Peyer's patch (tissue), 4 donors: ENCODE data around the gene H6PD. TPM values are rescaled to one million over a fixed set of nuclear protein-coding genes. Genes with fewer than 3 reads are reported as not detected.

ENCODE experiments used
- DNase-seq, 3 donors: peaks; one replicate each; pipeline ENCODE4 v3.0.0-alpha.2; 2017 to 2019
- H3K27ac ChIP-seq, 4 donors: fragments of 200-600 bp; sonication (generic); one replicate each; pipeline ENCODE4 v1.5.1; 2016 to 2019
- H3K27me3 ChIP-seq, 2 donors: fragments of 200-600 bp; sonication (generic); one replicate each; pipeline ENCODE4 v1.5.1; 2019
- H3K36me3 ChIP-seq, 3 donors: fragments of 200-600 bp; sonication (generic); one replicate each; pipeline ENCODE4 v1.5.1; 2016 to 2019
- H3K4me1 ChIP-seq, 4 donors: fragments of 200-600 bp; sonication (generic); one replicate each; pipeline ENCODE4 v1.5.1; 2016 to 2019
- H3K4me3 ChIP-seq, 4 donors: fragments of 200-600 bp; sonication (generic); 1 replicate in 3 of 4; 2 replicates in 1 of 4; pipeline ENCODE4 v1.5.1; 2016 to 2019; ENCODE audit warnings: mild to moderate bottlenecking in 1 of 4
- H3K9me3 ChIP-seq, 4 donors: fragments of 200-600 bp; sonication (generic); one replicate each; pipeline ENCODE4 v1.5.1; 2016 to 2019; ENCODE audit warnings: mild to moderate bottlenecking in 1 of 4
- POLR2A ChIP-seq, 2 donors: fragments of 450-650 bp; IDR thresholded peaks; one replicate each; pipeline ENCODE4 v1.5.1; 2017; ENCODE audit warnings: antibody characterized with exemption in 2 of 2, mild to moderate bottlenecking in 2 of 2, moderate library complexity in 2 of 2
- total RNA-seq, 4 donors: library from RNA; depleted of rRNA; stranded (reverse); fragments of >200 nt; gene quantifications; one replicate each; pipeline ENCODE4 v1.1.0, GENCODE V29; 2016
- TF ChIP-seq, protein P1 (sequence below), 6 experiments: fragments of 450-650 bp in 4 of 6; fragments of 200-600 bp in 2 of 6; sonication (generic) in 1 of 6; IDR thresholded peaks; one replicate each; pipeline ENCODE4 v1.5.1; 2017 to 2019; ENCODE audit warnings: antibody characterized with exemption in 6 of 6, mild to moderate bottlenecking in 3 of 6, moderate library complexity in 1 of 6

H6PD gene
- total RNA-seq, 4 donors from 2014 or later, result 23.1 to 72.9 (median 37.2) TPM

DNA sequence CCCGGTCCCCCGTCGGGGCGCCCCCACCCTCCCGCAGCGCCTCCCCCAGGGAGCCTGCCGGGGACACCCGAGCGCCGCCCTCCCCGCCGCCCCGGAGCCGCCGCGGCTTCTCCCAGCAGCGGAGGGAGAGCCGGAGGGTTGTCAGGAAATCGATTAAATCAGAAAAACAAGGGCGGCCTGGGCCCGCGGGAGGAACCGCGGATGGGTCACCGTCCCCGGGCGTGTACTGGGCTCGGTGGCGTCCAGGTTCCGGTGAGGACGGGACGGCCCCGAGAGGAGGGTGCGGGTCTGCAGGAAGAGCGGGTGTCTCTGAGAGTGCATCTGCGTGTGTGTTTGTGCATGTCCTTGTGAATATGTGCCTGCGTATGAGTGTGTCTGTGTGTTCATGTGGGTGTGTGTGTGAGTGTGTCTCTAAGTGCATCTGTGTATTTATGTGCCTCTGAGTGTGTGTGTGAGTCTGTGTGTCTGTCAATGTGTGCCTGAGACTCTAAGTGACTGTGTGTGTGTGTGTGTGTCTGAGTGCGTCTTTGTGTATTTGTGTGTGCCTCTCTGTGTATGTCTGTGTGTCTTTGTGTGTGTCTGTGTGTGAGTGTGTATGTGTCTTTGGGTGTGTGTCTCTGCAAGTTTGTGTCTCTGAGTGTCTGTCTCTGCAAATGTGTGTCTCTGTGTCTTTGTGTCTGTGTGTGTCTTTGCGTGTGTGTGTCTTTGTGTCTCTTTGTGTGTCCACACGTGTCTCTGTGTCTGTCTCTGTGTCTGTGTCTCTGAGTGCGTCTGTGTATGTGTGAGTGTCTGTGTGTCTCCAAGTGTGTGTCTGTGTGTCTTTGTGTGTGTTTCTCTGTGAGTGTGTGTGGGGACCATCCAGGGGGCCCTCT is 59.2 kb downstream of the H6PD start:
- DNase-seq, result peak; percentile 30 to 75 (median 55)
- Histone ChIP-seq H3K36me3 (no peaks in the 10 kb centered on the region), H3K27ac (peak overlapping the region; percentile 84 to 99 (median 96)), H3K4me1 (peaks cover 0 to 37% (median 7%) of the 10 kb centered on the region in 4 donors), H3K4me3 (peak overlapping the region; percentile 95 to 96 (median 96)), H3K9me3 (peaks cover 0 to 2% (median 0%) of the 10 kb centered on the region in 4 donors), H3K27me3 (no peaks in the 10 kb centered on the region)
- no peak for TF ChIP-seq POLR2A (IDR thresholded peaks at IDR 0.05)
- TF ChIP-seq, protein P1, sequence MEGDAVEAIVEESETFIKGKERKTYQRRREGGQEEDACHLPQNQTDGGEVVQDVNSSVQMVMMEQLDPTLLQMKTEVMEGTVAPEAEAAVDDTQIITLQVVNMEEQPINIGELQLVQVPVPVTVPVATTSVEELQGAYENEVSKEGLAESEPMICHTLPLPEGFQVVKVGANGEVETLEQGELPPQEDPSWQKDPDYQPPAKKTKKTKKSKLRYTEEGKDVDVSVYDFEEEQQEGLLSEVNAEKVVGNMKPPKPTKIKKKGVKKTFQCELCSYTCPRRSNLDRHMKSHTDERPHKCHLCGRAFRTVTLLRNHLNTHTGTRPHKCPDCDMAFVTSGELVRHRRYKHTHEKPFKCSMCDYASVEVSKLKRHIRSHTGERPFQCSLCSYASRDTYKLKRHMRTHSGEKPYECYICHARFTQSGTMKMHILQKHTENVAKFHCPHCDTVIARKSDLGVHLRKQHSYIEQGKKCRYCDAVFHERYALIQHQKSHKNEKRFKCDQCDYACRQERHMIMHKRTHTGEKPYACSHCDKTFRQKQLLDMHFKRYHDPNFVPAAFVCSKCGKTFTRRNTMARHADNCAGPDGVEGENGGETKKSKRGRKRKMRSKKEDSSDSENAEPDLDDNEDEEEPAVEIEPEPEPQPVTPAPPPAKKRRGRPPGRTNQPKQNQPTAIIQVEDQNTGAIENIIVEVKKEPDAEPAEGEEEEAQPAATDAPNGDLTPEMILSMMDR (IDR thresholded peaks at IDR 0.05), result no peak

DNA sequence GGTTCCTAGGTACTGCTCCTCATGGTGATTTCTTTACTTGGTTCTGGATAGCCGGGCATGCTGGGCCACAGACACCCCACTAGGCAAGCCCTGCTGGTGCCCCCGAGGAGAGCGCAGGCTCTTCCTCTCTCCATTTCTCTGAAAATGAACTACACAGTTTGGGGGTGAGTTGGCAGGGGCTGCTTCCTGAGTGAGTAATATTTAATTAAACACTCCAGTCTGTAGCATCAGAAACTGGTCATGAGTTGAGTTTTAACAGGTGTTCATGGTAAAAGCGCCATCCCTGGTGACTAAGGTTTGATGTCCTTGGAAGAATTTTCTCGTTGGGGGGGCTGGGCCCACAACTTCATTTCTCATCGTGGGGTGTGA is 59.8 kb downstream of the H6PD start:
- DNase-seq, result no peak
- Histone ChIP-seq H3K4me1 (peaks cover 0 to 37% (median 7%) of the 10 kb centered on the region in 4 donors), H3K27ac (peak overlapping the region; percentile 47 to 99 (median 96))

DNA sequence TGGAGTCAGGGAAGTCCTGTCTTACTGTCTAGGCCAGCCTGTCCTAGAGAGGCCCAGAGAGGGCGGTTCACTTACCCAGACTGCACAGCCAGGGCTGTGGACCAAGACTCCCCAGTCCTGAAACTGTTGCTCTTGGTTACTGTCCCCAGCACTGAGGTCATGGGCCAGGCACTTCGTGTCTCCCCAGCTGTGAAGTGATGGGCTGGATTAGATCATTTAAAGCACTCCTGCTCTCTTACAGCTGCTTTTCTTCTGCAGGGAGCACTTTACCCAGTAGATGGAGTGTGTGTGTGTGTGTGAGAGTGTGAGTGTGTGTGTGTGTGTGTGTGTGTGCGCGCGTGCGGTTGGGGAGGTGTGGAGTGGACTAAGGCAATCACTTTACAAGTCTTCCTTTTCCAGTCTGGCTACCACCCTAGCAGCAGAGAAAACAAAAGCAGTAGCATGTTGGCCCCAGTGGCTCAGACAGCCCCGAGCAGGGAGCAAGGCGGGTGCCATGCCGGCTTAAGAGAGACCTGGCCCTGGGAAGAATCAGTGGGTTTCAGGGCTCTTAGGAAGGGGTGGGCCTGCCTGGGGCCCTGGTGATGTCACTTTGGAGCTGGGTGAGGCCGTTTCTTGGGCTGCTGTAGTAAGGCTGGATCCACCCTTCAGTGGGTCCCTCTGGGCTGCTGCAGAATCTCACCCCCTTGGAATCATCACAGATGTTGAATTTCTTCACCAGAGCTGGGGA is 60.5 kb downstream of the H6PD start:
- Histone ChIP-seq H3K4me3 (peak overlapping the region; percentile 95 to 96 (median 96)), H3K27me3 (no peaks in the 10 kb centered on the region), H3K27ac (peak overlapping the region; percentile 47 to 99 (median 96)), H3K36me3 (no peaks in the 10 kb centered on the region), H3K4me1 (peaks cover 0 to 40% (median 7%) of the 10 kb centered on the region in 4 donors), H3K9me3 (no peaks in the 10 kb centered on the region)
- DNase-seq, result peak in 2 of 3 donors; percentile 62 to 69
- peak in 1 of 2 donors; percentile 14 for TF ChIP-seq POLR2A (IDR thresholded peaks at IDR 0.05)
- TF ChIP-seq, protein P1 (IDR thresholded peaks at IDR 0.05), result peak in 3 of 6 experiments; percentile 21 to 50 (median 45)

More for the DNA sequence above, 59.8 kb downstream of the H6PD start:
- TF ChIP-seq, protein P1 (IDR thresholded peaks at IDR 0.05), result peak in 1 of 6 experiments; percentile 13
- TF ChIP-seq POLR2A (IDR thresholded peaks at IDR 0.05), result no peak
- no peaks in the 10 kb centered on the region for H3K9me3 ChIP-seq
- no peaks in the 10 kb centered on the region for H3K36me3 ChIP-seq
- no peaks in the 10 kb centered on the region for H3K27me3 ChIP-seq
- H3K4me3 ChIP-seq, result peak overlapping the region; percentile 95 to 96 (median 96)

DNA sequence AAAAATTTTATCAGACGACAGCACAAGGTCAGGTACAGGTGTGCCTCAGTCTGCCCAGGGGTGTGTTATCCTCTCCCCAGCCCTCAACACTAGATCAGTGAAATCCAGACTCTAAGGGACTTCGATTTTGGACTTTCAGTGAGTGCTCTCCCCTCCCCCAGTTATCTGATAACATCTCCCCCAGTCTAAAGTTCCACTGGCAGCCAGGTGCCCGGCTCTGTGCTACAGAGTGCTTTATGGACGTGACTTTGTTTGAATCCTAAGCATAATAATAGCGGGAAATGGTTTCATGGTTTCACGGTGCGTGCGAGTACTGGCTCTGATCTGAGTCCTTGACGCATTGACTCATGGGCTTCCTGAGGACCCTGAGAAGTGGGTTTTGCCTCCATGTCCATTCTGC is 61.3 kb downstream of the H6PD start:
- no peaks in the 10 kb centered on the region for H3K36me3 ChIP-seq
- peak overlapping the region in 3 of 4 donors; percentile 95 to 96 (median 96) for H3K4me3 ChIP-seq
- peaks cover 0 to 48% (median 7%) of the 10 kb centered on the region in 4 donors for H3K4me1 ChIP-seq
- no peaks in the 10 kb centered on the region for H3K9me3 ChIP-seq
- no peak for DNase-seq
- TF ChIP-seq POLR2A (IDR thresholded peaks at IDR 0.05), result peak in 1 of 2 donors; percentile 26
- TF ChIP-seq, protein P1 (IDR thresholded peaks at IDR 0.05), result no peak
- no peaks in the 10 kb centered on the region for H3K27me3 ChIP-seq
- H3K27ac ChIP-seq, result peak overlapping the region in 3 of 4 donors; percentile 65 to 99 (median 98)

DNA sequence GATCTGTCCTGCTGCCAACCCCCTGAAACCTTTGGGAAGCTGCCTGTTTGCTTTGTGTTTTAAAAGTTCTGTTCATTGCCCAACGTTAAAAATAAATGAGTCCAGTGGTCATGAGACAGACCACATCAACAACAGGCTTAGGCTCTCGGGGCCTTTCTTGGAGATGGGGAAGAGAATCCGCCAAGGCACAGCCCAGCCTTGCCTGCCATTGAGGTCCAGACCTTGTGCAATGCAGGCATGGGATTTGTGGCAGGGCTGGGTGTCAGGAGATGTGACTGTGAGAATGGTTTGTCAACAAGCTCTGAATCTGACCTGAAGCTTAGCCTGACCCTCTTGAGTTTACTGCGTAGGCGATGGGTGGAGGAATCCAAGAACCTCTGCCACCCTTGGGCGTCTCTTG is 62.3 kb downstream of the H6PD start:
- DNase-seq, result no peak
- Histone ChIP-seq H3K4me1 (peaks cover 0 to 57% (median 8%) of the 10 kb centered on the region in 4 donors), H3K4me3 (no peak overlapping the region), H3K27ac (no peak overlapping the region), H3K9me3 (no peaks in the 10 kb centered on the region), H3K36me3 (no peaks in the 10 kb centered on the region), H3K27me3 (no peaks in the 10 kb centered on the region)
- TF ChIP-seq, protein P1 (IDR thresholded peaks at IDR 0.05), result no peak
- TF ChIP-seq POLR2A (IDR thresholded peaks at IDR 0.05), result no peak
